HG03469 (cell line): ENCODE measurements around the gene SBK2.
"Not testable (repeated sequence)": the region's sequence is repeated elsewhere in the genome, so short reads cannot be mapped to it uniquely, and the experiment has no call there.

Experiments used
- ATAC-seq: cut with Tn5 transposase; IDR thresholded peaks from one replicate; pipeline ENCODE4 v1.9.1; 2021; ENCODE audit warnings: mild to moderate bottlenecking, moderate library complexity, moderate number of reproducible peaks; ENCODE audit not compliant: unreplicated experiment

Gene SBK2

DNA sequence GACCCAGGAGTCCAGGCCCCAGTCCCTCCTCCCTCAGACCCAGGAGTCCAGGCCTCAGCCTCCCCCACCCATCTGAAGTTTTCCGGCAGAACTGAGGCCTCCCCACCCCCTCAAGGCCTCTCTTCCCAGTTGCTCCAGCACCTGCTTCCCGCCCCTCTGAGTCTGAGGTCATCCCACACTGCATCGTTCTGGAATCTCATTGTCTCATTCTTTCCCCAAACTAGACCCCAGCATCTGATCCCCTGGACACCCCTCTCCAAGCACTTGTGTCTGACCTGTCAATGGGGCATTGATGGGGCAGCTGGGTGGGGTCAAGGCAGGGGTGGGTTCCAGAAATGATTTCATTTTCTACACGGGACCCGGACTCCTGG lies 793 bp upstream of the SBK2 start:
- ATAC-seq, result no peak

DNA sequence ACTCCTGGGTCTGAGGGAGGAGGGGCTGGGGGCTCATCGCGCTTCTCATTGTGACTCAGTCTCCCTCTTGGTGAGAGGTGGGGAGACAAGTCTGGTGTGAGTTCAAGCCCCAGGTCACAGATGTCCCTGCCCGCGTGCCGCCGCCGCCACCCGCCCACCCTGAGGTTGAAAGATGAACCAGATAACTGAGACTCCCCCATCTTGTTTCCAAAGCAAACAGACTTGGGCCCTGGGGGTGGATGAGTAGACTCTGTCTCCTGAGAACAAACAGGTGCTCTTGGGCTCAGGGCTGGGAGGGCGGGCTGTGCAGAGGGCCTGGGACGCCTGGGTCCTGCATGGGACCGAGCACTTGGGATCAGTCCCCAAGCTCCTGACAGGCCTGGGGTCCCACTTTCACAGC lies 567 bp downstream of the SBK2 start:
- ATAC-seq, result no peak

DNA sequence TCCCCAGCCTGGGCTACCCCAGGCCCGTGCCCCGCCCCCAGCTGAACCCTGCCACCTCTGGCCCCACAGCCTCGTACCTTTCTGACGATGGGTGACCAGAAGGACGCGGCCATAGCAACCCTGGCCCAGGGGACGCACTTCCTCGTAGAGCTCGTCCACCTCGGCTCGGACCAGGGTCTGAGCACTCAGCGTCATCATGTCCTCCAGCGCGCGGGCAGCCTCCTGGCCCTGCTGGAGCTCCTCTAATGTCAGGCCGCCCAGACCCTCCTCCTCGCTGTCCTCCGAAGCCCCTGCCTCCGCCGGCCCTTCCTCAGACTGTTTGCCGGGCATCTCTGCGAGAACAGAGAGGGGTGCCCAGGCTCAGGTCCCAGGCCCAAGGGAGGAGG lies 975 bp downstream of the SBK2 start:
- ATAC-seq, result no peak

DNA sequence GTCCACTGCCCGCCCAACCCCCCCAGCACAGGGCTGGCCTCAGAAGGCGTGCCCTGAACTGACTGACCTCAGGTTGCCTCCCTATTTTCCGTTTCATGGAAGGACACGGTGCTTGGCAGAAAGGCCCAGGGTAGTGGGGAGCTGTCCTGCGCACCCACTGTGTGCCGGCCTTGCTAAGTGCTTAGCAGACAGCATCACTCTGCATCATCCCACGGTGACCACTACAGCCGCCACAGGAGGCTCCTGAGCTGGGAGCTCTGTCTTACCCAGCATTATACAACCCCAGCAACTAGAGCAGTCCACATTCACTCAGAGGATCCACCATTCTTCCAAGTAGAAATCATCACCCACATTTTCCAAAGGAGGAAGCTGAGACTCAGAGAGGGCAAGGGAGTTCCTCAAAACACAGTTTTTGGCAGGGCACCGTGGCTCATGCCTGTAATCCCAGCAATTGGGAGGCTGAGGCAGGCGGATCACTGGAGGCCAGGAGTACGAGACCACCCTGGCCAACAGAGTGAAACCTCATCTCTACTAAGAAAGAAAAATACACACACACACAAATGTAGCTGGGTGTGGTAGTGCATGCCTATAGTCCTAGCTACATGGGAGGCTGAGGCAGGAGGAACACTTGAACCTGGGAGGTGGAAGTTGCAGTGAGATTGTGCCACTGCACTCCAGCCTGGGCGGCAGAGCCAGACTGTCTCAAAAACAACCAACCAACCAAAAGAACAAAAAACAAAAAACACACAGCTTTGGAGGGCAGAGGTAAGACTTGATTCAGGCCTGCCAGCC lies 1.6 kb downstream of the SBK2 start:
- ATAC-seq, result no peak

DNA sequence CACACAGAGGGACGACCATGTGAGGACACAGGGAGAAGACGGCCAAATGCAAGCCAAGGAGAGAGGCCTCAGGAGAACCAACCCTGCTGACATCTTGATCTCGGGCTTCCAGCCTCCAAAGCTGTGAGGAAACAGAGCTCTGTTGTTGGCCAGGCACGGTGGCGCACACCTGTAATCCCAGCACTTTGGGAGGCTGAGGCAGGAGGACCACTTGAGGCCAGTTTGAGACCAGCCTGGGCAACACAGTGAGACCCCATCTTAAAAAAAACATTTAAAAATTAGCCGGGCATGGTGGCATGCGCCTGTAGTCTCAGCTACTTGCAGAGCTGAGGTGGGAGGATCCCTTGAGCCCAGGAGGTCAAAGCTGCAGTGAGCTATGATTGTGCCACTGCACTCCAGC lies 2.7 kb downstream of the SBK2 start:
- not testable (repeated sequence) for ATAC-seq

DNA sequence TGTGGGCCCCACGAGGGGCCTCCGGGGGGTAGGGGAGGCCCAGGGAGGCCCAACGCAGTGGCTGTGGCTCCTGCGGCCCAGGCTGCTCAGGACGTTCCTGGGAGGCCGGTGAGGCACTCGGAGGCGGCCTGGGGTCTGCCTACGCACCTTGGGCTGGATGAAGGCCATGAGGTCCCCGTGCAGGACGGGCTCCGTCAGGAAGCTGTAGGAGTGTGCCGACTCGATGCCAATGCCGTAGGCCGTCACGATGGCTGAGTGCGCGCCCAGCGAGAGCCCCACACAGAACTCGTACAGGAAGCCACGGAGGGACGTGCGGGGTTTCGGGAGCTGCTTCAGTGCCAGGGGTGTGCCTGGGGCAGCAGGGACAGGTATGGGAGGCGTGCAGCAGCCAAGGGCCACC lies 5.9 kb downstream of the SBK2 start:
- no peak for ATAC-seq

DNA sequence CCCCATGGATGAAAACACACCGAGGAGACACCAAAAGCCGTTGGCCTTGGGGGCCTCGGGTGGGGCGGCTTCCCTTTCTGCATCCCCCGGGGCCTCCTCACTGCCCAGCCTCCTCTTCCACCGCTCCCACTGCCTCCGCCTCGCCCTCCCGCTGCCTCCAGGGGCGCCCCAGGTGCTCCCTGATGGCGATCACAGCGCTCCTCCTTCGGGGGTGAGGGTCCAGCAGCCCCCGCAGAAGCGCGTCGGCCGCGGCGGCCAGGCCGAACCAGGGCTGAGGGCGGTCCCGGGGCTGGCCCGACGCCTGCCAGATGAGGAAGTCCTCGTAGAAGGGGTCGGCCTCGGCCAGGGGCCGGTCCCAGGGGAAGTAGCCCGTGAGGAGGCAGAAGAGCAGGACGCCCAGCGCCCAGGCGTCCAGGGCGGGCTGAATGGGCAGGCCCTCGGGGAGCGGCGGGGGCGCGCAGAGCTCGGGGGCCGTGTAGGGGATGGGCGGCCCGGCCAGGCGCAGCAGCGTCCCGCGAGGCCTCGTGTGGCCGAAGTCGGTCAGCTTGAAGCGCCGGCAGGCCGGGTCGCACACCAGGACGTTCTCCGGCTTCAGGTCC lies 7.2 kb downstream of the SBK2 start:
- ATAC-seq, result no peak

DNA sequence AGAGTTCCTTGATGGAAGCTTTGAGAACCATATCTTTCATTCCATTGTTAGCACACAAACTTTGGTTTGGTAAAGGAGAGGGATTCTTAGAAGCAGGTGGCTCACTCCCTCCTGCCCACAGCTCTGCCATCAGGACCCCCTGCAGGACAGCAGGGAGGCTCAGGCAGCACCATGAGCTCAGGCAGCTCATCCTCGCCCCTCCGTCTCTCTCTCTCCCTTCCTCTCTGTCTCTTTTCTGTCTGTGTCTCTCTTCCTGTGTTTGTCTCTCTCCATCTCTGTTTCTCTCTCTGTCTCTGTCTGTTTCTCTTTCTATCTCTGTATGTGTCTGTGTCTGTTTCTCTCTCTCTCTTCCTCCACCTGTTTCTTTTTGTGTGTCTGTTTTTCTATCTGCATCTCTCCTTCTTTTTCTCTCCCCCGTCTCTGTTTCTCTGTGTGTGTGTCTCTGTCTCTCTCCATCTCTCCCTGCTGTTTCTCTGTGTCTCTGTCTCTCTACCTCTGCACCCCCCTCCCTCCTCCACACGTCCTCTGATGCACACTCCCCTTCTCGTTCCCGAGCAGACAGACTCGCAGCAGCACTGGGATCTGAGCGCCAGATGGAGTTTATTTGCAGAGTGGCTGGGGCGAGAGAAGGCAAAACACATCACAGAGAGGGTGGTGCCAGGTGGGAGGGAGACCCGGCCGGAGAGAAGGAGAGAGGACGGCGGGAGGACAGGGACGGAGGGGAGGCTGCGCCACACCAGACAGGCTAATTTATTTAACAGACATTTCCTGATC lies 8.7 kb downstream of the SBK2 start:
- ATAC-seq, result no peak

DNA sequence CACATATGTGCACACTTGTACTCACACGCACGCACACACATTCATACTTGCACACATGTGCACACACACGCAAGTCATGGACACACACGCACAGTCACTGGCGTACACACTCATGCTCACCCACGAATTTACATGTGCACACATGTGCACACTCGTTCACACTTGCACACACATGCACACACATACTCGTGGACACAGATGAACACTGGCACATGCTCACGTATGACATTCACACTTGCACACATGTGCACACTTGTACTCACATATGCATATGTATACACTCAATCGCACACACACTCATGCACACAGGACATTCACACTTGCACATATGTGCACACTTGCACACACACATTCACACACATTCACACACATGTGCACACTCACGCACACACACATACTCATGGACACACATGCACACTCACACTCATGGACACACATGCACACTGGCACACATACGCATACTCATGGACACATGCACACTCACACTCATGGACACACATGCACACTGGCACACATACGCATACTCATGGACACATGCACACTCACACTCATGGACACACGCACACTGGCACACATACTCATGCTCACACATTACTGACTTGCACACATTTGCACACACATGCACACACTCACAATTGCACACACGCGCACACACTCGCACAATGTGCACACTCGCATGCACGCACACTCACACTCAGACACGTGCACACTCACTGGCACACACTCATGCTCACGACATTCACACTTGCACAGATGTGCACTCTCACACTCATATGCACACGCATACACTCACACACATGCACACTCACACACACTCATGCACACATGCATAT lies 9.5 kb downstream of the SBK2 start:
- no peak for ATAC-seq

DNA sequence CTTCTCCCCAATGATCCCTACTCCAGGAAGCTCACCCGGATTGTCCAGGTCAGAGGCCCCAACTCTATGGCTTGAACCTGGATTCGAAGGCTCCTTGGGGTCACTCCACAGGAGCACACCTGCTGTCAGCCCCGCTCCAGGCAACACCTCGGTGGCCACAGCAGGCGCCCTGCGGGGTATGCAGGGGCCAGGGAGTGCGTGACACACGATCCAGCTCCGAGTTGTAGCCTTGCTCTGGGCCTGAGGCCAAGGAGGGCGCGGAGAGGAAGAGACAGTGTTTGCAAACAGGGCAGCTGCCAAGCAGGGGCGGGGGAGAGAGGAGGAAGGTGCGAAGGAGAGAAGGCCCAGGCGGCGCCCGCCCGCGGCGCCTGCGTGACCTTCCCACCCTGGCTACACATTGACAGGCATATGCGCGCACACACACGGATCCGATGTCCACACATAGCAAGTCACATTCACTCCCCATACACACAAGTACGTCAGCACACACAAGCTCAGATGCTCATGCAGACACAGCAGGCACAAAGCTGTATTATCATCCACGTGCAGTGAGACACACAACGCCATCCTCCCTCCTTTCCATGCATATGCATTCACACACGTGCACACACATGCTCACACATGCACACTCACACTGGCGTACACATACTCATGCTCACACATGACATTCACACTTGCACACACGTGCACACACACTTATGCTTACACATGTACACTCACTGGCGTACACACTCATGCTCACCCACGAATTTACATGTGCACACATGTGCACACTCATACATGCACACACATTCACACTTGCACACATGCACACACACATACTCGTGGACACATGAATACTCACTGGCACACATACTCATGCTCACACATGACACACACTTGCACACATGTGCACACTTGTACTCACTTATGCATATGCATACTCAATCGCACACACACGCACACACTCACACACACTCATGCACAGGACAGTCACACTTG lies 10.4 kb downstream of the SBK2 start:
- no peak for ATAC-seq

DNA sequence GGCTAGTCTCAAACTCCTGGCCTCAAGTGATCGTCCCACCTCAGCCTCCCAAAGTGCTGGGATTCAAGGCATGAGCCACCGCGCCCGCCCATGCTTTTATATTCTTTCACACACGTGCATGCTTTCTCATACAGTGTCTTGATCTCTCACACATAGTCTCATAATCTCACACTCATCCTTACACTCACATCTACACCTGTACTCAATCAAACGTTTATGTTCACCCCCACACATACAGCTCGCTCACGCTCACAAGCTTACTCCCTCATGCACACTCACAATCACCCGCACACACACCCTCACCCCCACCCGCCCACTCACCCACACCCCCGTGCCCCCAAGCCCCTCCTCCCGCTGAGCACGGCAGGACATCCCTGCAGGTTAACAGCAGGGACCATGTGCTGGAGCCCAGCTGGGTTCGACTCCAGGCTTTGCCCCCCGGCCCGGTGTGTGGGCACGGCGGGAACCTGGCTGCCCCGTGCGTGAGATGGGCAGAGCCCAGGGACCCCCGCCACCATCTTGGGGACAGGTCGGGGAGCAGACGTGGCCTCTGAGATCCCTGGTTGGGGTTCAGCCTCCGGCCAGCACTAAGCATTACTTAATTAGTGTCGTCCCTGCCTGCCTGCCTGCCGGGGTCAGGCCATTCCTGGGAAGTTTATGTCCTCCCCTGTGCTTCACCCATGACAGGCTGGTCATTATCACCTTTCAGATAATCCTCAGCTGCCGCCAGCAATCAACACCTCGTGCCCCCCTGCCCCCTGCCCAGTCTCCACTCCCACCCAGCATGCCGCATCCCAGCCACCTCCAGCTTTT lies 11.4 kb downstream of the SBK2 start:
- no peak for ATAC-seq

DNA sequence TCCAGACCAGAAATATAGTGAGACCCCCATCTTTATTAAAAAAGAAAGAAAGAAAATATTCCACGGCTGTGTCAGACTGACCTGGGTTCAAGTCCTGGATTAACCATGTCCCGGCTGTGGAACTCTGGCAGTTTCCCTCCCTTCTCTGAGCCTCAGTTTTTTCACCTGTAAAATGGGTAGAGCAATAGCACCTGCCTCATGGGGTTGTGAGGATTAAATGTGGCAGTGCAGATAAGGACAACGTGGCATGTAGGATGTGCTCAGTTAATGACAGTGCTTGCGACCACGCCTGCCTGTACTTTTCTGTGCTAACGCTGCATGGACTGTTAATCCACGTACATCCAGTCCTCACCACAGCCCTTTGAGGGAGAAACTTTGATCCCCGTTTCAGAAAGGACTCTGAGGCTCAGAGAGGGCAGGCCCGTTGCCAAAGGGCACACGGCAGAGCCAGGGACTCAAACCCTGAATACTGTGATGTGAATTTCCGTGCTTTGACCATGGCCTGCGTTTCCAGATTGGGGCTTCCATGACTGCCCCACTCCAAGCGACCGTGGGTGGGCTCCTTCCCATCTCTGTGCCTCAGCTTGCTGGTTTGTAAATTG lies 16.1 kb downstream of the SBK2 start:
- ATAC-seq, result no peak

DNA sequence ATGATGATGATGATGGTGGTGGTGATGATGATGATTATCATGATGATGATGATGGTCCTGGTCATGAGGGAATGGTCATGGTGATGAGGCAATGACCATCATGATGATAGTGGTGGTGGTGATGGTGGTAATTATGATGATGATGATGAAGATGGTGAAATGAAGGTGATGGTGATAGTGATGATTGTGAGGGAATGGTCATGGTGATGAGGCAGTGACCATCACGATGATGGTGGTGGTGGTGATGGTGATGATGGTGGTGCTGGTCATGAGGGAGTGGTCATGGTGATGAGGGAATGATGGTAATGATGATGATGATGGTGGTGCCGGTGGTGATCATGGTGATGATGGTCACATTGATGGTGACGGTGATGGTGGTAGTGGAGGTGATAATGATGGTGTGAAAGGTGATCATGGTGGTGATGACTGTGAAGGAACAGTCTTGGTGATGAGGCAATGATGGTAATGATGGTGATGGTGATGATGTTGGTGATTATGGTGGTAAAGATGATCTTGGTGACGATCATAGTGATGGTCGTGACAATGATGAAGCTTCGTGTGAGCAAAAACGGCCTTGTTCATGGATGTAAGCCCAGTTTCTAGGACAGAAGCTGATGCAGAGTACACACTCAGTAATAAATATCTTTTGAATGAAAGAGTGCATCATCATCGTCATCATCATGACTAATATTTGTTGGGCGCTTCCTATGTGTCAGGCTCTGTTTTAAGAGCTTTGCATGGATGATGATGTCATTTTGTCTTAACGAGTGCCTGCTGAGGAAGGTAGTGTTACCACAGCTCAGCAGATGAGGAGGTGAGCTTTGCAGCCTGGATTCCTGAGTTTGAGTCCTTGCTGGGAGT lies 17.3 kb downstream of the SBK2 start:
- ATAC-seq, result no peak

DNA sequence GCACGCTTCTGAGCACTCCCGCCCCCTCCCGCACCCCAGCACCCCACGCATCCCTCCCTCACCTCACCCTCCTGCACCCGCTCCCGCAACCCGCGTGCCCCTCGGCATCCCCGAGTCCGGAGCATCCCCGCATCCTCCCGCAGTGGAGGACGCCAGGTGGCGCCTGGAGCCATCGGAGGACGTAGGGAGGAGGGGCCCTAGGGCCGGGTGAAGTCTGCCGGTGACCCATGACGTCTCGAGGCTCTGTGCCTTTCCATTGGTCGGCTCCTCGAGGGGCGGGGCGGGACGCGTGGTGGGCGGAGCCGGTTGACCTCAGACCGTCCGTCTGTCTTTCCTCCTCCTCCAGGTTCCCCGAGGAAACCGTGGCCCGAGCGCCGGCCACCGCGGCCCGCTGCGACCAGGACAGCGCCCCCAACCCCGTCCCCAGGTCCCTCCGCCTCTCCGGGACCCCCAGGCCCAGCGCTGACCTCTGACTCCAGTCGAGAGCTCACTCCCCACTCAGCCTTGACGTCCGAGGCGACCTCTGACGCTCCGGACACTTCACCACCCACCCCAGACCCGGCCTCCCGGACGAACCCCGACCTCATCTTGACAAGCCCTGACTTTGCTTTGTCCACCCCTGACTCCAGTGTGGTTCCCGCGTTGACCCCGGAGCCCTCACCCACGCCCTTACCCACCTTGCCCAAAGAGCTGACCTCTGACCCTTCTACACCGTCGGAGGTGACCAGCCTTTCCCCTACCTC lies 19.9 kb downstream of the SBK2 start:
- ATAC-seq, result peak; percentile 94

DNA sequence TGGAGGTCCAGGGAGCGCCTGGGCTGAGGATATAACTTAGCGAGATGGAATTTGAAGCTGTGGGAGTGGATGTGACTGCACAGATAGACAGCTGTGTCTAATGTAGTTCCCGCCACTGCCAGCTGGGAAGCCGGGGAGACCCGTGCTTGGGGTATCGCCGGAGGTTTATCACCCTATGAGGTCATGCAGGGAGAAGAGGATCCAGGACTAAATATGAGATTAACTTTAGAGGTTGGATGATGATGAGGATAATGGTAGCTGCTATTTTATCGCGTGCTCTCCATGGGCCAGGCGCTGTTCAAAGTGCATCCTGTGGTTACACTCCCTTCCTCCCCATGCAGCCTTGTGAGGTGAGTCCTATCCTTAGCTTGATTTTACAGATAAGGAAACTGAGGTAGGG lies 28.8 kb downstream of the SBK2 start:
- ATAC-seq, result no peak

DNA sequence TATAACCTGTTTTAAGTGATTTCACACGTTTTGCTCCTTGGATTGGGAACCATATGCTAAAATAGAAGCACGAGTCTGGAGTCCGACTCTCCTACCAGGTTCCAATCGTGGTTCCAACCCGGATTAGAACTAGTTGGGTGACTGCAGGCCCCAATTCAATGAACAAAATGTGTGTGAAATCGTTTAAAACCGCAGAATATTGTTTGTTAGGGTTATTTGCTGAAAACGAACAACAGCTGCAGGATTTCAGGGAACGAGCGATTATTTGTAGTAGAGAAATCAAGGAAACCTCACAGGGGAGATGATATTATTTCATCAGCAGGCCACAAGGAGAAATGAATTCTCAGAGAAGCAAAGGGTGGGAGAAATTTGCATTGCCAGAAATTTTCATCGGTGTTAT lies 32.0 kb downstream of the SBK2 start:
- ATAC-seq, result no peak

DNA sequence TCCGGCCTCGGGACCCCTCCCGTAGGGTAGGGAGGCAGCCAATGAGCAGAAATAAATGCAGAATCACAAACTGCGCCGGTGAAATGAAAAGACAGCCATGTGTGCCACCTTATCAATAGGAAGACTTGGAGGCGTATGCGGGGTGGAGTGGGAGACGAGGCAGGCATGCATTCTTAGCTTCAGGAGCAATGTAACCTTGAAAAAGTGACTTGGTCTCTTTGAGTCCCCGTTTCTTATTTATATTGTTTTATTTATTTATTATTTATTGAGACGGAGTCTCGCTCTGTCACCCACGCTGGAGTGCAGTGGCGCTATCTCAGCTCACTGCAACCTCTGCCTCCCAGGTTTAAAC lies 32.7 kb downstream of the SBK2 start:
- no peak for ATAC-seq
